ENCODE measurements around the gene ZNF117. TPM values are rescaled to one million over a fixed set of nuclear protein-coding genes. Genes with fewer than 3 reads are reported as not detected.
A peak's percentile ranks its signal among the peaks of the same experiment; 100 is the strongest.

ZNF117 gene
- total RNA-seq, 2 donors from 2014 or later, result 1.6 to 2.0 TPM

- Histone ChIP-seq H3K27me3 (no peaks in the 10 kb centered on the region), H3K4me1 (peaks cover 0 to 3% of the 10 kb centered on the region in 2 donors), H3K36me3 (no peaks in the 10 kb centered on the region), H3K27ac (peak overlapping the region in 1 of 2 donors; percentile 60), H3K9me3 (no peaks in the 10 kb centered on the region), H3K4me3 (no peak overlapping the region)
- DNase-seq (ENCODE audit: low spot score), result no peak
- no peak for TF ChIP-seq CTCF (IDR thresholded peaks at IDR 0.05)
Observed at GRCh38 chr7:64998865-64999164, 8.0 kb upstream of the ZNF117 start.

DNA sequence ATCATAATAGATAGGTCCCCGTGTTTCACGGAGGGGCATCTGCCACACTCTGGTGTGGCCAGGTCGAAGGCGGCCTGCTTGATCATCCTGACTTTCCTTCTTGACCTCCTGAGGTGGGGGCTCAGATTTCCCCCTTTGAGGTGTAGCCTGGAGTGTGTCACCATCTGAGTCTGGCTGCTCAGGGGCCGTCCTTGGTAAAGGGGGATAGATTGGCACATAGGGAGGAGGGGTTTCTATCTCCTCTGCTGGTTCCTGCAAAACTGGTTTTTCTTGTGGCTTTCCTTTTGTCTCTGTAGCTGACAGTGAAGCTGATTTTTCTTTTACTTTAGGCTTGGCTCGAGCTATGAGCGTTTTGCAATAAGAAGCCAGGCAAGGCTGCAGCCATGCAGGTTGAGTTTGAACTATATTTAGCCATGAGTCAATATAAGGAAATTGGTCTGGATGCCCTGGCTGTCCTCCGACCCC lies 7.1 kb upstream of the ZNF117 start:
- no peak for TF ChIP-seq CTCF (IDR thresholded peaks at IDR 0.05)
- H3K4me1 ChIP-seq, result peaks cover 0 to 3% of the 10 kb centered on the region in 2 donors
- H3K27ac ChIP-seq, result peak overlapping the region in 1 of 2 donors; percentile 60
- no peaks in the 10 kb centered on the region for H3K27me3 ChIP-seq
- DNase-seq (ENCODE audit: low spot score), result no peak
- no peak overlapping the region for H3K4me3 ChIP-seq
- H3K9me3 ChIP-seq, result no peaks in the 10 kb centered on the region
- peaks cover 3% of the 10 kb centered on the region for H3K36me3 ChIP-seq

DNA sequence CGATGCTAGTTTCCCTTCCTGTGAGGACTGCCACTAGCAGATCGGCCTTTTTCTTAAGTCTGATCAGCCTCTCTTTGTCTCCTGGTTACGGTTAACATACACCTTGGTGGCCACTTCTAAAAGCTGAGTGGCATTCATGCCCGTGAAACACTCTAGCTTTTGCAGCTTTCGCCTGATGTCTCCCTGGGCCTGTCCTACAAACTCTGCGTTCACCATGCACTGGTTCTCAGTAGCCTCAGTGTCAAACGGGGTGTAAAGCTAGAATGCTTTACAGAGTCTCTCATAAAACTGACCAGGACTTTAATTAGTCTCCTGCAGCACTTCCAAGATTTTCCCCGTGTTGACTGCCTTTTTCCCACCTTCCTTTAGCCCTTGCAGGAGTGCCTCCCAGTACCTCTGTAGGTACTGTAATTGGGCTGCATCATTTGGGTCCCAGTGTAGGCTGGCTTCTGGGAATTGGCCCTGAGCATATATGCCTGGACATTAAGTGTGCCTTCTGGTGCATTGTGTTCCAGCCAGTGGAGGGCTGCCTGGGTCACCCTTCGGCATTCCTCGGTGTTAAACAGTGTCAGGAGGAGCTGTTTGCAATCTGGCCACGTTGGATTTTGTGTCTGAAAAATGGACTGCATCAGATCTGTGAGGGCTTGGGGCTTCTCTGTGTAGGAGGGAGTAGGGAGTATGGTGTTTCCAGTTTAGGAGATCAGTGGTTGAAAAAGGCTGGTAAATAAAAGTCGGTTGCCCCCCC lies 6.5 kb upstream of the ZNF117 start:
- DNase-seq (ENCODE audit: low spot score), result no peak
- Histone ChIP-seq H3K4me3 (no peak overlapping the region), H3K9me3 (no peaks in the 10 kb centered on the region), H3K4me1 (peaks cover 0 to 3% of the 10 kb centered on the region in 2 donors), H3K27ac (peak overlapping the region in 1 of 2 donors; percentile 60), H3K36me3 (peaks cover 9% of the 10 kb centered on the region), H3K27me3 (no peaks in the 10 kb centered on the region)
- TF ChIP-seq CTCF (IDR thresholded peaks at IDR 0.05), result no peak

GRCh38 chr7:64996305-64996704 lies 5.5 kb upstream of the ZNF117 start:
- Histone ChIP-seq H3K27ac (no peak overlapping the region), H3K27me3 (no peaks in the 10 kb centered on the region), H3K36me3 (peaks cover 15% of the 10 kb centered on the region), H3K4me1 (peaks cover 0 to 3% of the 10 kb centered on the region in 2 donors), H3K4me3 (no peak overlapping the region), H3K9me3 (peaks cover 0 to 7% of the 10 kb centered on the region in 2 donors)
- no peak for TF ChIP-seq CTCF (IDR thresholded peaks at IDR 0.05)
- no peak for DNase-seq (ENCODE audit: low spot score)

DNA sequence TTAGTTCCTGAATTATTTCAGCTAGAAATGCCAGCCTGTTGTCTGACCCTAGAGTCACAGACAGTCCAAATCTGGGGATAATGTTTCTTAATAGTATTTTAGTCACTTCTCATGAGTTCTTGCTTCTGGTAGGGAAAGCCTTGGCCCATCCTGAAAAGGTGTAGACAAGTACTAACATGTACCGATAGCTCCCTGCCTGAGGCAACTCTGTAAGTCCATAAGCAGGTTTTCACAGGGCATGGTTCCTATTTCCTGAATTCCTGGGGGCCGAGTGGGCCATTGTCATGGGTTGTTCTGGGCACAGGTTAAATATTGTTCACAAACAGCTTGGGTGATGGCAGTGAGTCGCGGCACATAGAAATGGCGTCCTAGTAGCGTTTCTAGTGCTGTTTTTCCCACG lies 3.1 kb upstream of the ZNF117 start:
- peaks cover 0 to 3% of the 10 kb centered on the region in 2 donors for H3K4me1 ChIP-seq
- no peaks in the 10 kb centered on the region for H3K27me3 ChIP-seq
- no peak for TF ChIP-seq CTCF (IDR thresholded peaks at IDR 0.05)
- H3K27ac ChIP-seq, result no peak overlapping the region
- H3K36me3 ChIP-seq, result peaks cover 15% of the 10 kb centered on the region
- H3K9me3 ChIP-seq, result peaks cover 0 to 23% of the 10 kb centered on the region in 2 donors
- H3K4me3 ChIP-seq, result no peak overlapping the region
- DNase-seq (ENCODE audit: low spot score), result no peak

GRCh38 chr7:64992971-64993370 lies 2.1 kb upstream of the ZNF117 start:
- H3K36me3 ChIP-seq, result peaks cover 15% of the 10 kb centered on the region
- no peak for DNase-seq (ENCODE audit: low spot score)
- no peaks in the 10 kb centered on the region for H3K27me3 ChIP-seq
- H3K27ac ChIP-seq, result no peak overlapping the region
- H3K4me1 ChIP-seq, result peaks cover 0 to 3% of the 10 kb centered on the region in 2 donors
- no peak overlapping the region for H3K4me3 ChIP-seq
- TF ChIP-seq CTCF (IDR thresholded peaks at IDR 0.05), result no peak
- H3K9me3 ChIP-seq, result peaks cover 0 to 23% of the 10 kb centered on the region in 2 donors

Data from right atrium auricular region (tissue), 2 donors.